ENCODE data around the gene CD2.

Gene CD2

GRCh38 chr1:116777831-116778830, 23.9 kb downstream of the CD2 start:
- TF ChIP-seq CTCF (IDR thresholded peaks at IDR 0.05; ENCODE audit: low read depth, low read length), result no peak
- DNase-seq (ENCODE audit: extremely low read depth, low read depth), result peak; percentile 40

GRCh38 chr1:116781034-116781433, 26.8 kb downstream of the CD2 start:
- DNase-seq (ENCODE audit: extremely low read depth, low read depth), result no peak
- TF ChIP-seq CTCF (IDR thresholded peaks at IDR 0.05; ENCODE audit: low read depth, low read length), result no peak

- no peak for DNase-seq (ENCODE audit: extremely low read depth, low read depth)
Observed at GRCh38 chr1:116785006-116785405, 30.8 kb downstream of the CD2 start.

GRCh38 chr1:116786049-116786448, 31.8 kb downstream of the CD2 start:
- DNase-seq (ENCODE audit: extremely low read depth, low read depth), result no peak
- TF ChIP-seq CTCF (IDR thresholded peaks at IDR 0.05; ENCODE audit: low read depth, low read length), result no peak

More at GRCh38 chr1:116785006-116785405, 30.8 kb downstream of the CD2 start:
- no peak for TF ChIP-seq CTCF (IDR thresholded peaks at IDR 0.05; ENCODE audit: low read depth, low read length)

GRCh38 chr1:116791727-116792126, 37.5 kb downstream of the CD2 start:
- no peak for TF ChIP-seq CTCF (IDR thresholded peaks at IDR 0.05; ENCODE audit: low read depth, low read length)
- DNase-seq (ENCODE audit: extremely low read depth, low read depth), result no peak

GRCh38 chr1:116793357-116793935, 39.2 kb downstream of the CD2 start:
- no peak for DNase-seq (ENCODE audit: extremely low read depth, low read depth)
- no peak for TF ChIP-seq CTCF (IDR thresholded peaks at IDR 0.05; ENCODE audit: low read depth, low read length)

- DNase-seq (ENCODE audit: extremely low read depth, low read depth), result no peak
- no peak for TF ChIP-seq CTCF (IDR thresholded peaks at IDR 0.05; ENCODE audit: low read depth, low read length)
Observed at GRCh38 chr1:116794371-116794770, 40.1 kb downstream of the CD2 start.

Data from AG09319 (cell line).